Testis (tissue), 3 donors: Measurements from ENCODE around the gene TNNT2. TPM values are rescaled to one million over a fixed set of nuclear protein-coding genes. Genes with fewer than 3 reads are reported as not detected.

ENCODE experiments used
- DNase-seq: peaks from one replicate; pipeline ENCODE4 v3.0.0-alpha.2; 2019
- H3K27ac ChIP-seq, 2 donors: fragments of 200-600 bp; sonication (generic); one replicate each; pipeline ENCODE4 v1.5.1; 2019
- H3K27me3 ChIP-seq: fragments of 200-600 bp; sonication (generic); one replicate; pipeline ENCODE4 v1.5.1; 2019
- H3K36me3 ChIP-seq: fragments of 200-600 bp; sonication (generic); one replicate; pipeline ENCODE4 v1.5.1; 2017; ENCODE audit warnings: low read depth; ENCODE audit errors: missing control alignments
- H3K4me1 ChIP-seq: fragments of 200-600 bp; sonication (generic); one replicate; pipeline ENCODE4 v1.5.1; 2019
- H3K4me3 ChIP-seq, 2 donors: fragments of 200-600 bp; sonication (generic); one replicate each; pipeline ENCODE4 v1.5.1; 2017 to 2019
- H3K9me3 ChIP-seq: fragments of 200-600 bp; sonication (generic); one replicate; pipeline ENCODE4 v1.5.1; 2017
- POLR2A ChIP-seq: fragments of 450-650 bp; IDR thresholded peaks from one replicate; pipeline ENCODE4 v1.6.1; 2017; ENCODE audit warnings: antibody characterized with exemption, mild to moderate bottlenecking, moderate library complexity
- WGBS, 2 donors: methylation state at CpG; one replicate each; pipeline ENCODE4 v1.1.5; 2018; 5-methylcytosine and 5-hydroxymethylcytosine counted together
- intact Hi-C: fragments of 100-400 bp; cut with DNase I; formaldehyde crosslinking; loops from one replicate; pipeline ENCODE4 v1.15.1; 2023; ENCODE audit warnings: low total_unique reads
- polyA plus RNA-seq: library from polyadenylated mRNA; stranded (reverse); fragments of 350-450 nt; fragmentation: Illumina TruSeq; extraction: RNeasy Lipid Tissue Mini Kit (QIAGEN cat#74804); gene quantifications from one replicate; pipeline ENCODE4 v1.2.3, GENCODE V29; 2014; ENCODE audit warnings: low read depth, low replicate concordance; ENCODE audit not compliant: insufficient read depth
- total RNA-seq, 2 donors: library from RNA; depleted of rRNA; stranded (reverse); fragments of >200 nt; gene quantifications; one replicate each; pipeline ENCODE4 v1.2.3, GENCODE V29; 2016
- TF ChIP-seq, protein P1 (sequence below), 3 experiments: fragments of 450-650 bp in 2 of 3; fragments of 200-600 bp in 1 of 3; sonication (generic) in 1 of 3; IDR thresholded peaks; one replicate each; pipeline ENCODE4 v1.5.1; 2016 to 2019; ENCODE audit warnings: antibody characterized with exemption in 3 of 3, mild to moderate bottlenecking in 2 of 3, moderate library complexity in 1 of 3

Gene TNNT2
- total and polyA plus RNA-seq, 3 donors from 2014 or later = 0.79 to 2.7 (median 1.1) TPM

DNA sequence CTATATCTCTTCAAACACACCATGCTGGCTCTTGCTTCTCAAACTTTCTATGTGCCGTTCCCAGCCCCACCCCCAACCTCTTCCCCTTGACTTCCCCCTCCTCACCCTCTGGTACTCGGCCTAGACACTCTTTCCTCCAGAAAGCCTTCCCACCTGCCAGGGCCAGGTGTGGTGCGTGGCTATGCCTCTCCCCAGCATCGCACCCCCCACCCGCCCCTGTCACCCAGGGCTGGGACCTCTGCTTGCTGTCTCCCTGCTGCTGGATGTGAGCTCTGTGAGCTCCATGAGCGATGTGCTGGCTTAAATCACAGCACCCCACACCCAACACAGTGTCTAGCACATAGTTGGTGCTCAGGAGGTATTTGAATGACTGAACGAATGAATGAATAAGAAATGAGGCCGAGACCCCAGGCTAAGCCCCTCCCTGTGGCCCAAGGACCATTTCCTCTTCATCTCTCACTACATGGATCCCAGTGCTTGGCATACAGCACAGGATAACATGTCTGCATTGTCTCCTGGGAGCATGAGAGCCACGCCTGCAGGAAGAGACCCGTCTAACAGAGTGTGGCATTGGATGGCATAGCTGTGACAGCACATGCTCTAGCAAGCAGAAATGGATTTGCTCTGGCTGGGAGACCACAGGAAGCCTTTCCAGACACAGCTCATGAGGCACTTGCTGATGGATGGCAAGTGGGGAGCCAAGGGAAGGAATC, 19.7 kb downstream of the TNNT2 start:
- Histone ChIP-seq H3K4me1 (no peaks in the 10 kb centered on the region), H3K4me3 (no peak overlapping the region), H3K27me3 (no peaks in the 10 kb centered on the region), H3K9me3 (no peaks in the 10 kb centered on the region), H3K27ac (no peak overlapping the region), H3K36me3 (no peaks in the 10 kb centered on the region)
- intact Hi-C loops = no loop called here
- 83 to 91% methylated on average over 10 of the region's 10 CpGs for WGBS, 2 donors
- no peak for DNase-seq
- no peak for TF ChIP-seq POLR2A
- TF ChIP-seq, protein P1, sequence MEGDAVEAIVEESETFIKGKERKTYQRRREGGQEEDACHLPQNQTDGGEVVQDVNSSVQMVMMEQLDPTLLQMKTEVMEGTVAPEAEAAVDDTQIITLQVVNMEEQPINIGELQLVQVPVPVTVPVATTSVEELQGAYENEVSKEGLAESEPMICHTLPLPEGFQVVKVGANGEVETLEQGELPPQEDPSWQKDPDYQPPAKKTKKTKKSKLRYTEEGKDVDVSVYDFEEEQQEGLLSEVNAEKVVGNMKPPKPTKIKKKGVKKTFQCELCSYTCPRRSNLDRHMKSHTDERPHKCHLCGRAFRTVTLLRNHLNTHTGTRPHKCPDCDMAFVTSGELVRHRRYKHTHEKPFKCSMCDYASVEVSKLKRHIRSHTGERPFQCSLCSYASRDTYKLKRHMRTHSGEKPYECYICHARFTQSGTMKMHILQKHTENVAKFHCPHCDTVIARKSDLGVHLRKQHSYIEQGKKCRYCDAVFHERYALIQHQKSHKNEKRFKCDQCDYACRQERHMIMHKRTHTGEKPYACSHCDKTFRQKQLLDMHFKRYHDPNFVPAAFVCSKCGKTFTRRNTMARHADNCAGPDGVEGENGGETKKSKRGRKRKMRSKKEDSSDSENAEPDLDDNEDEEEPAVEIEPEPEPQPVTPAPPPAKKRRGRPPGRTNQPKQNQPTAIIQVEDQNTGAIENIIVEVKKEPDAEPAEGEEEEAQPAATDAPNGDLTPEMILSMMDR (IDR thresholded peaks at IDR 0.05) = no peak

DNA sequence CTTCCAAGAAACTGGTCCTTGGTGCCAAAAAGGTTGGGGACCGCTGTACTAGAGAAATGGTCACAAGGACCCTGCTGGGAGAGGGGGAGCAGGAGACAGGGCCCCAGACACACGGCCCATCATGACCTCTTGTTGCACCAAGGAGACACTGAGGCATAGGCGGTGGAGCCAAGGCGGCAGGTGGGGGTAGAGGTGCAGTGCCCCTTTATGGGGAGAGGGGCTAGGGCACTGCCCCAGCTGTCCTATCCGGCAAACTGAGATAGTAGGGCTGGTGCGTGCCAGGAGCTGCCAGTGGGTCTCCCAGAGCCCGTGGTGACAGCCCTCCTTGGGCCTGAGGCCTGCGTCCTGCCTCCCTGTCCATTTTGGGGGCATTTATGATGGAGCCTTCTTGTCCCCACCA, 20.3 kb downstream of the TNNT2 start:
- DNase-seq = no peak
- Histone ChIP-seq H3K9me3 (no peaks in the 10 kb centered on the region), H3K27me3 (no peaks in the 10 kb centered on the region), H3K4me1 (no peaks in the 10 kb centered on the region), H3K36me3 (no peaks in the 10 kb centered on the region), H3K27ac (no peak overlapping the region), H3K4me3 (no peak overlapping the region)
- intact Hi-C loops = no loop called here
- TF ChIP-seq POLR2A = no peak
- TF ChIP-seq, protein P1 (IDR thresholded peaks at IDR 0.05) = no peak
- WGBS, 2 donors = 94 to 97% methylated on average over 8 of the region's 8 CpGs

DNA sequence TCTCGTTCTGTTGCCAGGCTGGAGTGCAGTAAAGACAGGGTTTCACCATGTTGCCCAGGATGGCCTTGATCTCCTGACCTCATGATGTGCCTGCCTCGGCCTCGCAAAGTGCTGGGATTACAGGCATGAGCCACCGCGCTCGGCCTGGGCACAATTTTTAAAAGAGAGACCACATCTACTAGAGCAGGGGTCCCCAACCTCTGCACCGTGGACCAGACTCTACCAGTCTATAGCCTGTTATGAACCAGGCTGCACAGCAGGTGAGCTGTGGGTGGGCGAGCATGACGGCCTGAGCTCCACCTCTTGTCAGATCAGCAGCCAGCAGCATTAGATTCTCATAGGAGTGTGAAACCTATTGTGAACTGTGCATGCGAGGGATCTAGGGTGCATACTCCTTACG, 20.8 kb downstream of the TNNT2 start:
- TF ChIP-seq POLR2A = no peak
- TF ChIP-seq, protein P1 (IDR thresholded peaks at IDR 0.05) = no peak
- intact Hi-C loops = no loop called here
- 83 to 96% methylated on average over 11 of the region's 11 CpGs for WGBS, 2 donors
- H3K36me3 ChIP-seq = no peaks in the 10 kb centered on the region
- DNase-seq = no peak
- no peaks in the 10 kb centered on the region for H3K4me1 ChIP-seq
- H3K9me3 ChIP-seq = no peaks in the 10 kb centered on the region
- no peak overlapping the region for H3K4me3 ChIP-seq
- no peaks in the 10 kb centered on the region for H3K27me3 ChIP-seq
- H3K27ac ChIP-seq = no peak overlapping the region

DNA sequence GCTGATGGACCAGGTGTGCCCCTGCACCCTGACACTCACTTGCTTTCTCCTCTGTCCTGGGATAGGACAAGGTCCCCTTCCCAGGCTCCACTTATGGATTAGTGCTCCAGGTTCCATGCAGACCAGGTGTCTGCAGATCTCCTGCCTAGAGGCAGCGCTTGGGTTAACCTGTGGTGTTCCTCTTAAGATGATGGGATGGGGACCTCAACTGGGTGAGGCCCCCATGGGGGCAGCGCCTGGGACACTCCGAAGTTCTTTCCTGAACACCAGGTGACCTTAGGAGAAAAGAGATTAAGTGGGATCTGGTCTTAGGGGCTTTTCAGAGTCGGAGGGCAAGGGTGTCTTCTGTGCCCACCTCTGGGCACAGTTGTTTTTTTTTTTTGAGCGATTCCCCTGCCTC, 21.2 kb downstream of the TNNT2 start:
- Histone ChIP-seq H3K9me3 (no peaks in the 10 kb centered on the region), H3K27ac (no peak overlapping the region), H3K36me3 (no peaks in the 10 kb centered on the region), H3K4me1 (no peaks in the 10 kb centered on the region), H3K27me3 (no peaks in the 10 kb centered on the region), H3K4me3 (no peak overlapping the region)
- DNase-seq = no peak
- intact Hi-C loops = no loop called here
- 97 to 98% methylated on average over 5 of the region's 5 CpGs for WGBS, 2 donors
- no peak for TF ChIP-seq POLR2A
- TF ChIP-seq, protein P1 (IDR thresholded peaks at IDR 0.05) = no peak

DNA sequence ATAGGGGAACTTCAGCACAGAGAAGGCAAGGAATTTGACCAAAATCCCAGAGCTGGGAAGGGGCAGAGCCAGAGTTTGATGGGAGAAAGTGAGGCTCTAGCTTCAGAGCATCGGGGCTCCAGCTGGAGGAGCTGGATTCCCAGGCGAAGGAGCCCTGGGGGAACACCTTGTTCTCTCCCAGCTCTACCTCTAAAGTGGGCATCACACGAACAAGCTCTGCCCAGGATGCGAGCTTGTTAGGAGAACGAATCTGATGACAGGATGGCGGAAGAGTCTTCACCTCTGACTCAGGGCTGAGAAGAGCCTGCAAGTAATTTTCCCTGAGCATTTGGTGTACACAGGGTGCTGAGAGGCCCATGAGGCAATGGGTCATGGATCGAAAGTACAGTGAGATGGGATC, 22.0 kb downstream of the TNNT2 start:
- H3K27ac ChIP-seq = no peak overlapping the region
- intact Hi-C loops = no loop called here
- no peaks in the 10 kb centered on the region for H3K9me3 ChIP-seq
- TF ChIP-seq, protein P1 (IDR thresholded peaks at IDR 0.05) = no peak
- TF ChIP-seq POLR2A = no peak
- no peak for DNase-seq
- 79 to 91% methylated on average over 7 of the region's 7 CpGs for WGBS, 2 donors
- no peaks in the 10 kb centered on the region for H3K4me1 ChIP-seq
- no peaks in the 10 kb centered on the region for H3K27me3 ChIP-seq
- H3K36me3 ChIP-seq = no peaks in the 10 kb centered on the region
- no peak overlapping the region for H3K4me3 ChIP-seq
